H1 (cell line): ENCODE results near the gene MIPEP. TPM values are rescaled to one million over a fixed set of nuclear protein-coding genes. Genes with fewer than 3 reads are reported as not detected.
"Not testable (repeated sequence)": the region's sequence is repeated elsewhere in the genome, so short reads cannot be mapped to it uniquely, and the experiment has no call there.

Experiments used
- CTCF ChIA-PET: fragments of 300-600 bp; sonication (Branson Sonifier 250); formaldehyde crosslinking; loops from one replicate; lab custom pipeline; 2021; ENCODE audit not compliant: partially characterized antibody; lab: Charles Lee
- POLR2A ChIA-PET: fragments of 300-600 bp; sonication (Branson Sonifier 250); formaldehyde crosslinking; loops from one replicate; lab custom pipeline; 2021; ENCODE audit warnings: inconsistent platforms; ENCODE audit not compliant: partially characterized antibody; lab: Charles Lee
- DNase-seq, 2 experiments: peaks; one replicate each; pipeline versions ENCODE4 v3.0.0 to v3.0.0-alpha.2; 2010 to 2022; ENCODE audit warnings: low spot score in 2 of 2, low read depth in 1 of 2, mixed read lengths in 1 of 2
- FAIRE-seq: peaks from 2 replicates; lab custom pipeline; 2011; peaks lifted over from hg19 to GRCh38; lab: Jason Lieb, UNC
- H2AFZ ChIP-seq: 2 replicates; pipeline ENCODE4 v1.8.1; 2012; ENCODE audit warnings: low read length, inconsistent platforms
- H2AK5ac ChIP-seq: 2 replicates; pipeline ENCODE4 v1.6.1; 2013; ENCODE audit warnings: low read depth, low read length
- H2BK120ac ChIP-seq: replicated peaks from 2 replicates; pipeline ENCODE3; 2013; ENCODE audit warnings: low read depth, low read length, inconsistent platforms
- H2BK12ac ChIP-seq: 2 replicates; pipeline ENCODE4 v1.6.1; 2013; ENCODE audit warnings: low read depth, low read length
- H2BK15ac ChIP-seq: 2 replicates; pipeline ENCODE4 v1.6.1; 2013; ENCODE audit warnings: low read length
- H2BK20ac ChIP-seq: 2 replicates; pipeline ENCODE4 v1.6.1; 2013; ENCODE audit warnings: low read length
- H2BK5ac ChIP-seq: 2 replicates; pipeline ENCODE4 v1.6.1; 2013; ENCODE audit warnings: low read depth, low read length
- H3K14ac ChIP-seq: 2 replicates; pipeline ENCODE4 v1.6.1; 2013; ENCODE audit warnings: inconsistent platforms; ENCODE audit not compliant: insufficient read length
- H3K18ac ChIP-seq: 2 replicates; pipeline ENCODE4 v1.6.1; 2013; ENCODE audit warnings: low read length; ENCODE audit errors: extremely low read depth
- H3K23ac ChIP-seq: 2 replicates; pipeline ENCODE4 v1.6.1; 2013; ENCODE audit warnings: inconsistent platforms; ENCODE audit not compliant: insufficient read length
- H3K23me2 ChIP-seq: 2 replicates; pipeline ENCODE4 v1.6.1; 2013; ENCODE audit warnings: low read depth, low read length
- H3K27ac ChIP-seq: 2 replicates; pipeline ENCODE4 v1.6.1; 2011; ENCODE audit warnings: low read depth, low read length, inconsistent platforms
- H3K27me3 ChIP-seq, 4 experiments: replicated peaks in 1 of 4; 1 replicate in 1 of 4; 2 replicates in 3 of 4; pipeline versions ENCODE4 v1.6.1 to v1.8.1; 2011 to 2013; ENCODE audit warnings: low read length in 3 of 4, mild to moderate bottlenecking in 3 of 4, inconsistent platforms in 2 of 4, mixed read lengths in 2 of 4, moderate library complexity in 1 of 4; ENCODE audit not compliant: control insufficient read depth in 3 of 4, insufficient read depth in 3 of 4; ENCODE audit errors: extremely low read depth in 1 of 4
- H3K36me3 ChIP-seq, 4 experiments: 2 replicates each; pipeline versions ENCODE4 v1.6.1 to v1.8.1; 2011 to 2013; ENCODE audit warnings: mild to moderate bottlenecking in 4 of 4, low read length in 3 of 4, moderate library complexity in 2 of 4, control low read depth in 1 of 4, inconsistent platforms in 1 of 4; ENCODE audit not compliant: insufficient read depth in 4 of 4, control insufficient read depth in 2 of 4
- H3K4ac ChIP-seq: replicated peaks from 2 replicates; pipeline ENCODE3; 2013; ENCODE audit warnings: low read length, low read depth, mixed read lengths, inconsistent platforms; ENCODE audit not compliant: insufficient read length
- H3K4me1 ChIP-seq, 4 experiments: replicated peaks in 1 of 4; 1 replicate in 1 of 4; 2 replicates in 3 of 4; pipeline versions ENCODE4 v1.6.1 to v1.8.1; 2011 to 2013; ENCODE audit warnings: low read length in 3 of 4, inconsistent platforms in 2 of 4, mixed read lengths in 1 of 4; ENCODE audit not compliant: insufficient read depth in 4 of 4, control insufficient read depth in 3 of 4
- H3K4me2 ChIP-seq, 2 experiments: 2 replicates each; pipeline versions ENCODE4 v1.6.1 to v1.8.1; 2011 to 2013; ENCODE audit warnings: low read depth in 2 of 2, low read length in 2 of 2, control low read depth in 1 of 2, inconsistent platforms in 1 of 2, mild to moderate bottlenecking in 1 of 2; ENCODE audit not compliant: insufficient read depth in 1 of 2
- H3K4me3 ChIP-seq, 4 experiments: fragments of 200-600, 300-600 bp in 1 of 4; sonication (generic), shearing (Covaris generic), sonication (Bioruptor Twin) in 1 of 4; 2 replicates each; pipeline versions ENCODE4 v1.5.1 to v1.8.1; 2011 to 2016; ENCODE audit warnings: low read length in 4 of 4, low read depth in 3 of 4, control low read depth in 2 of 4, inconsistent platforms in 2 of 4, mild to moderate bottlenecking in 2 of 4, mixed read lengths in 1 of 4, moderate library complexity in 1 of 4; ENCODE audit not compliant: insufficient read depth in 2 of 4; ENCODE audit errors: extremely low read depth in 1 of 4
- H3K56ac ChIP-seq: replicated peaks from 2 replicates; pipeline ENCODE3; 2013; ENCODE audit warnings: low read depth, mild to moderate bottlenecking, mixed read lengths, low read length, inconsistent platforms; ENCODE audit not compliant: insufficient read length
- H3K79me1 ChIP-seq: 2 replicates; pipeline ENCODE4 v1.6.1; 2013; ENCODE audit warnings: low read depth, low read length, control low read depth
- H3K79me2 ChIP-seq, 2 experiments: 2 replicates each; pipeline versions ENCODE4 v1.6.1 to v1.8.1; 2012 to 2013; ENCODE audit warnings: low read length in 2 of 2, mild to moderate bottlenecking in 2 of 2, inconsistent platforms in 1 of 2; ENCODE audit not compliant: insufficient read depth in 2 of 2, control insufficient read depth in 1 of 2
- H3K9ac ChIP-seq, 4 experiments: replicated peaks in 1 of 4; 1 replicate in 1 of 4; 2 replicates in 3 of 4; pipeline versions ENCODE4 v1.6.1 to v1.8.1; 2011 to 2013; ENCODE audit warnings: low read depth in 3 of 4, low read length in 3 of 4, control low read depth in 2 of 4, mild to moderate bottlenecking in 2 of 4, moderate library complexity in 2 of 4, inconsistent platforms in 1 of 4; ENCODE audit errors: extremely low read depth in 1 of 4
- H3K9me3 ChIP-seq, 2 experiments: 2 replicates each; pipeline versions ENCODE4 v1.6.1 to v1.8.1; 2012 to 2013; ENCODE audit warnings: mild to moderate bottlenecking in 2 of 2, moderate library complexity in 2 of 2, control low read depth in 1 of 2, inconsistent platforms in 1 of 2, low read depth in 1 of 2, low read length in 1 of 2, mixed read lengths in 1 of 2; ENCODE audit not compliant: insufficient read depth in 2 of 2
- H4K20me1 ChIP-seq, 2 experiments: replicated peaks in 1 of 2; 2 replicates each; pipeline versions ENCODE3 to v1.8.1; 2011 to 2013; ENCODE audit warnings: inconsistent platforms in 2 of 2, low read length in 2 of 2, mild to moderate bottlenecking in 1 of 2; ENCODE audit not compliant: insufficient read depth in 2 of 2, control insufficient read depth in 1 of 2
- H4K5ac ChIP-seq: 2 replicates; pipeline ENCODE4 v1.6.1; 2013; ENCODE audit warnings: low read length, low read depth, mixed read lengths, inconsistent platforms; ENCODE audit not compliant: insufficient read length
- H4K8ac ChIP-seq: 2 replicates; pipeline ENCODE4 v1.8.0; 2013; ENCODE audit warnings: mild to moderate bottlenecking, moderate library complexity, low read length, inconsistent platforms; ENCODE audit not compliant: insufficient read depth; ENCODE audit errors: extremely low read depth
- H4K91ac ChIP-seq: replicated peaks from 2 replicates; pipeline ENCODE3; 2013; ENCODE audit warnings: low read length, mixed read lengths, inconsistent platforms; ENCODE audit not compliant: insufficient read length
- WGBS, 2 experiments: shearing (Covaris generic) in 1 of 2; methylation state at CpG; one replicate each; pipeline versions ENCODE4 v1.1.6 to v1.1.7; 2013 to 2015; ENCODE audit warnings: low lambda C conversion rate in 2 of 2, mixed read lengths in 2 of 2, inconsistent platforms in 1 of 2, low coverage in 1 of 2, missing lambda C conversion rate in 1 of 2; ENCODE audit not compliant: insufficient replicate concordance in 2 of 2, insufficient coverage in 1 of 2, insufficient read length in 1 of 2; ENCODE audit errors: extremely low coverage in 1 of 2, missing lambda C conversion rate in 1 of 2; 5-methylcytosine and 5-hydroxymethylcytosine counted together
- polyA plus RNA-seq, 7 experiments: library from polyadenylated mRNA; depleted of rRNA in 3 of 7; stranded (reverse) in 5 of 7; unstranded in 2 of 7; fragments of >200 nt in 5 of 7; fragments of 200-250 nt in 2 of 7; gene quantifications; 1 replicate in 5 of 7; 2 replicates in 1 of 7; 4 replicates in 1 of 7; pipeline versions ENCODE4 v1.2.1 to v1.2.3, GENCODE V29; 2011 to 2013; ENCODE audit warnings: missing spikeins in 2 of 7, mixed read lengths in 2 of 7
- total RNA-seq: library from RNA; stranded (reverse); fragmentation: NEBNext Ultra II Directional; extraction: Animal tissue kit (Norgen Biotek cat#: 25700); gene quantifications from 2 replicates; pipeline ENCODE4 v1.2.1, GENCODE V29; 2021

Gene MIPEP
- total and polyA plus RNA-seq, 2 of the 8 experiments (the other 6 are each of a cell fraction or from before 2014, with no cell fraction given): 24.0 to 24.2 TPM

- H3K56ac ChIP-seq, H3K79me1 ChIP-seq, H4K20me1 ChIP-seq, H3K79me2 ChIP-seq, H3K18ac ChIP-seq, H2AFZ ChIP-seq, H2BK20ac ChIP-seq, H3K4me2 ChIP-seq, H2BK15ac ChIP-seq, H2AK5ac ChIP-seq, H4K5ac ChIP-seq, H3K14ac ChIP-seq, H4K91ac ChIP-seq, H3K23ac ChIP-seq, H3K4me3 ChIP-seq, H3K27me3 ChIP-seq, H4K8ac ChIP-seq, H3K9me3 ChIP-seq, H3K23me2 ChIP-seq, H3K9ac ChIP-seq, DNase-seq, H3K27ac ChIP-seq, H3K4ac ChIP-seq, H2BK12ac ChIP-seq, H2BK120ac ChIP-seq, H3K4me1 ChIP-seq, POLR2A ChIA-PET, H2BK5ac ChIP-seq: not testable (repeated sequence)
- 91% methylated on average over 13 of the region's 18 CpGs; no CpG with 5 or more reads in 1 of the 2 experiments for WGBS, 2 experiments
- peak; percentile 63 for FAIRE-seq
- peaks cover 0 to 19% (median 10%) of the 10 kb centered on the region in 4 experiments; a peak in 5 of 8 replicates for H3K36me3 ChIP-seq
- CTCF ChIA-PET: interaction anchor here (0.6 to 0.9 kb wide), 3 partner anchors 142 to 421 kb away, joined by 3 to 4 read pairs (median 3); no protein-coding TSS in a partner anchor
Measured at GRCh38 chr13:23880493-23881401, 8.5 kb downstream of the MIPEP start.
